Right cardiac atrium (tissue), 5 donors: ENCODE measurements around the gene DDX4. TPM values are rescaled to one million over a fixed set of nuclear protein-coding genes. Genes with fewer than 3 reads are reported as not detected.

Experiments used
- ATAC-seq, 2 donors: fragments of 200-7000 bp; cut with Tn5 transposase; one replicate each; pipeline versions ENCODE4 v1.8.0 to v1.9.1; 2020; ENCODE audit warnings: moderate library complexity in 2 of 2, mild to moderate bottlenecking in 1 of 2
- DNase-seq, 3 donors: peaks; one replicate each; pipeline ENCODE4 v3.0.0-alpha.2; 2020
- H3K27ac ChIP-seq: one replicate; pipeline ENCODE4 v1.5.1; 2013; ENCODE audit warnings: mild to moderate bottlenecking, low read length, control low read depth, moderate library complexity
- H3K27me3 ChIP-seq: one replicate; pipeline ENCODE4 v1.6.1; 2013; ENCODE audit not compliant: control insufficient read depth, insufficient read depth
- H3K4me1 ChIP-seq: one replicate; pipeline ENCODE4 v1.6.1; 2013; ENCODE audit warnings: low read length; ENCODE audit not compliant: control insufficient read depth, insufficient read depth
- H3K4me3 ChIP-seq: one replicate; pipeline ENCODE4 v1.5.1; 2013; ENCODE audit warnings: low read length, control low read depth
- H3K9me3 ChIP-seq: one replicate; pipeline ENCODE4 v1.6.1; 2013; ENCODE audit warnings: low read length; ENCODE audit not compliant: control insufficient read depth
- WGBS: extraction: QIAGEN DNeasy Blood & Tissue Kit; methylation state at CpG from one replicate; pipeline ENCODE4 v1.1.7; 2013; 5-methylcytosine and 5-hydroxymethylcytosine counted together
- intact Hi-C, 4 donors: fragments of 100-400 bp; cut with DNase I; formaldehyde crosslinking; loops; one replicate each; pipeline versions ENCODE4 v1.11.0 to v1.14.0; 2022 to 2023
- polyA plus RNA-seq: library from polyadenylated mRNA; stranded (reverse); fragments of 200-250 nt; gene quantifications from one replicate; pipeline ENCODE4 v1.2.3, GENCODE V29; 2013
- total RNA-seq, 4 donors: library from RNA; stranded (reverse); fragmentation: NEBNext Ultra II Directional; extraction: Animal tissue kit (Norgen Biotek cat#: 25700); gene quantifications; one replicate each; pipeline ENCODE4 v1.2.1, GENCODE V29; 2021
- donor health status: healthy with polysubstance abuse.
- donor health status: DM: no; HTN: yes; CAD: no.
- donor health status: DM: no; HTN: no; CAD: no.
- donor health status: DM: no; HTN: yes; CAD: no; lungs with severe emphysema.
- donor health status: DM: yes; HTN: yes; CAD: no.

The DDX4 gene
- total and polyA plus RNA-seq, 5 donors, result not detected

- WGBS, result 6% methylated on average over 45 of the region's 45 CpGs
- Histone ChIP-seq H3K27me3 (peaks cover 3% of the 10 kb centered on the region), H3K4me1 (no peaks in the 10 kb centered on the region), H3K9me3 (no peaks in the 10 kb centered on the region), H3K4me3 (peak overlapping the region; percentile 23), H3K27ac (no peak overlapping the region)
- DNase-seq (peak; percentile 21 to 61 (median 51)), ATAC-seq (peak; percentile 52 to 80)
- intact Hi-C loops, result no loop called here
These were observed 84.1 kb downstream of the DDX4 start for GRCh38 chr5:55821731-55822512.

GRCh38 chr5:55823151-55823796 lies 85.4 kb downstream of the DDX4 start:
- intact Hi-C loops, result no loop called here
- no peak overlapping the region for H3K27ac ChIP-seq
- ATAC-seq (no peak), DNase-seq (no peak)
- 84% methylated on average over 1 of the region's 1 CpG for WGBS
- peaks cover 3% of the 10 kb centered on the region for H3K27me3 ChIP-seq
- H3K4me1 ChIP-seq, result no peaks in the 10 kb centered on the region
- H3K9me3 ChIP-seq, result no peaks in the 10 kb centered on the region
- no peak overlapping the region for H3K4me3 ChIP-seq

- Histone ChIP-seq H3K27ac (no peak overlapping the region), H3K4me1 (no peaks in the 10 kb centered on the region), H3K9me3 (no peaks in the 10 kb centered on the region), H3K27me3 (no peaks in the 10 kb centered on the region), H3K4me3 (no peak overlapping the region)
- DNase-seq (no peak), ATAC-seq (no peak)
- intact Hi-C loops, result no loop called here
- WGBS, result 90% methylated on average over 3 of the region's 3 CpGs
These were observed 92.1 kb downstream of the DDX4 start for GRCh38 chr5:55829956-55830355.

GRCh38 chr5:55832446-55832845 lies 94.6 kb downstream of the DDX4 start:
- intact Hi-C loops, result no loop called here
- ATAC-seq, result no peak
- no peaks in the 10 kb centered on the region for H3K4me1 ChIP-seq
- no peak overlapping the region for H3K27ac ChIP-seq
- WGBS, result 97% methylated on average over 17 of the region's 17 CpGs
- no peak overlapping the region for H3K4me3 ChIP-seq
- H3K9me3 ChIP-seq, result no peaks in the 10 kb centered on the region
- no peak for DNase-seq
- no peaks in the 10 kb centered on the region for H3K27me3 ChIP-seq

GRCh38 chr5:55836191-55836590 lies 98.3 kb downstream of the DDX4 start:
- no peaks in the 10 kb centered on the region for H3K27me3 ChIP-seq
- no peaks in the 10 kb centered on the region for H3K4me1 ChIP-seq
- no peak overlapping the region for H3K4me3 ChIP-seq
- no peak overlapping the region for H3K27ac ChIP-seq
- 75% methylated on average over 1 of the region's 1 CpG for WGBS
- DNase-seq (no peak), ATAC-seq (no peak)
- no peaks in the 10 kb centered on the region for H3K9me3 ChIP-seq
- intact Hi-C loops, result no loop called here

GRCh38 chr5:55841976-55842375 lies 104.1 kb downstream of the DDX4 start:
- DNase-seq, result no peak
- intact Hi-C loops, result no loop called here
- Histone ChIP-seq H3K4me1 (no peaks in the 10 kb centered on the region), H3K27me3 (no peaks in the 10 kb centered on the region), H3K4me3 (no peak overlapping the region), H3K9me3 (no peaks in the 10 kb centered on the region), H3K27ac (no peak overlapping the region)
- 80% methylated on average over 2 of the region's 2 CpGs for WGBS
- no peak for ATAC-seq

- no peaks in the 10 kb centered on the region for H3K9me3 ChIP-seq
- H3K4me3 ChIP-seq, result no peak overlapping the region
- no peaks in the 10 kb centered on the region for H3K27me3 ChIP-seq
- ATAC-seq (no peak), DNase-seq (no peak)
- WGBS, result 84% methylated on average over 1 of the region's 1 CpG
- no peaks in the 10 kb centered on the region for H3K4me1 ChIP-seq
- H3K27ac ChIP-seq, result no peak overlapping the region
- intact Hi-C loops, result no loop called here
These were observed 110.0 kb downstream of the DDX4 start for GRCh38 chr5:55847837-55848236.

GRCh38 chr5:55848783-55849182 lies 110.9 kb downstream of the DDX4 start:
- Histone ChIP-seq H3K27me3 (no peaks in the 10 kb centered on the region), H3K9me3 (no peaks in the 10 kb centered on the region), H3K27ac (no peak overlapping the region), H3K4me3 (no peak overlapping the region), H3K4me1 (no peaks in the 10 kb centered on the region)
- ATAC-seq, result no peak
- WGBS, result 83% methylated on average over 2 of the region's 2 CpGs
- intact Hi-C loops, result no loop called here
- no peak for DNase-seq

- Histone ChIP-seq H3K27me3 (no peaks in the 10 kb centered on the region), H3K4me1 (no peaks in the 10 kb centered on the region), H3K27ac (no peak within 1 kb of the TSS), H3K9me3 (no peaks in the 10 kb centered on the region), H3K4me3 (no peak within 1 kb of the TSS)
- DNase-seq (no peak), ATAC-seq (no peak)
- WGBS, result 92% methylated on average over 10 of the region's 10 CpGs
- intact Hi-C loops, result no loop called here
These were observed 113.2 kb downstream of the DDX4 start, which contains the start of gene IL31RA for GRCh38 chr5:55850839-55851674. Gene IL31RA, plus strand, starts transcription at chr5:55851357. Its CDS starts 214 bp downstream, at chr5:55851571.

GRCh38 chr5:55851675-55851979 lies 113.8 kb downstream of the DDX4 start:
- no peaks in the 10 kb centered on the region for H3K27me3 ChIP-seq
- ATAC-seq, result no peak
- no peaks in the 10 kb centered on the region for H3K9me3 ChIP-seq
- H3K27ac ChIP-seq, result no peak overlapping the region
- H3K4me3 ChIP-seq, result no peak overlapping the region
- no peak for DNase-seq
- 95% methylated on average over 2 of the region's 2 CpGs for WGBS
- H3K4me1 ChIP-seq, result no peaks in the 10 kb centered on the region
- intact Hi-C loops, result no loop called here

- H3K27ac ChIP-seq, result no peak overlapping the region
- WGBS, result 71% methylated on average over 3 of the region's 3 CpGs
These were observed 114.6 kb downstream of the DDX4 start for GRCh38 chr5:55852503-55852902.

More at GRCh38 chr5:55852503-55852902, 114.6 kb downstream of the DDX4 start:
- no peaks in the 10 kb centered on the region for H3K9me3 ChIP-seq
- intact Hi-C loops, result no loop called here
- no peaks in the 10 kb centered on the region for H3K27me3 ChIP-seq
- DNase-seq (no peak), ATAC-seq (no peak)
- H3K4me3 ChIP-seq, result no peak overlapping the region
- H3K4me1 ChIP-seq, result no peaks in the 10 kb centered on the region
